BE2C (cell line): ENCODE data around the gene ZNRF4.

ENCODE experiments used
- DNase-seq: peaks from one replicate; pipeline ENCODE4 v3.0.0-alpha.2; 2020
- H3K27me3 ChIP-seq: fragments of 250-450 bp; sonication (Bioruptor Pico); 2 replicates; pipeline ENCODE4 v1.5.1; 2020; ENCODE audit warnings: mild to moderate bottlenecking
- H3K36me3 ChIP-seq: fragments of 250-450 bp; sonication (Bioruptor Pico); 2 replicates; pipeline ENCODE4 v1.5.1; 2020; ENCODE audit warnings: mild to moderate bottlenecking
- H3K4me1 ChIP-seq: fragments of 250-450 bp; sonication (Bioruptor Pico); 2 replicates; pipeline ENCODE4 v1.5.1; 2020
- H3K4me3 ChIP-seq: 2 replicates; pipeline ENCODE4 v1.5.1; 2011; ENCODE audit warnings: low read depth, low read length
- H3K9me3 ChIP-seq: fragments of 250-450 bp; sonication (Bioruptor Pico); 2 replicates; pipeline ENCODE4 v1.5.1; 2020
- CTCF ChIP-seq: IDR thresholded peaks from 2 replicates; pipeline ENCODE4 v1.5.1; 2012; ENCODE audit warnings: mild to moderate bottlenecking, low read depth, low read length

Gene ZNRF4

GRCh38 chr19:5454743-5455142 lies 474 bp upstream of the ZNRF4 start:
- no peaks in the 10 kb centered on the region for H3K4me1 ChIP-seq
- H3K36me3 ChIP-seq = no peaks in the 10 kb centered on the region
- H3K27me3 ChIP-seq = no peaks in the 10 kb centered on the region
- no peak for DNase-seq
- no peaks in the 10 kb centered on the region for H3K9me3 ChIP-seq
- H3K4me3 ChIP-seq = no peak overlapping the region
- no peak for TF ChIP-seq CTCF

DNA sequence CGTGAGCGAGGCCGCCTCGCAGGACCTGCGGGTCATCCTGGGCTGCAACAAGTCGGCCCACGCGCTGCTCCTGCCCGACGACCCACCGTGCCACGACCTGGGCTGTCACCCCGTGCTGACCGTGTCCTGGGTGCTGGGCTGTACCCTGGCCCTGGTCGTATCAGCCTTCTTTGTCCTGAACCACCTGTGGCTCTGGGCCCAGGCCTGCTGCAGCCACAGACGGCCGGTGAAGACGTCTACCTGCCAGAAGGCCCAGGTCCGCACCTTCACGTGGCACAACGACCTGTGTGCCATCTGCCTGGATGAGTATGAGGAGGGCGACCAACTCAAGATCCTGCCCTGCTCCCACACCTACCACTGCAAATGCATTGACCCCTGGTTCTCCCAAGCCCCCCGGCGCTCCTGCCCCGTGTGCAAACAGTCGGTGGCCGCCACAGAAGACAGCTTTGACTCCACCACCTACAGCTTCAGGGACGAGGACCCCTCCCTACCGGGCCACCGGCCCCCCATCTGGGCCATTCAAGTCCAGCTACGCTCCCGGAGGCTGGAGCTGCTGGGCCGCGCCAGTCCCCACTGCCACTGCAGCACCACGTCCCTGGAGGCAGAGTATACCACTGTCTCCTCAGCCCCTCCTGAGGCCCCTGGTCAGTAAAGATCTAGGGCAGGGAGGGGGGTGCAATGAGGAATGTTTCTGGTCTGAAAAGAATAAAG lies 1.1 kb downstream of the ZNRF4 start:
- TF ChIP-seq CTCF = no peak
- no peaks in the 10 kb centered on the region for H3K4me1 ChIP-seq
- no peaks in the 10 kb centered on the region for H3K27me3 ChIP-seq
- DNase-seq = no peak
- no peaks in the 10 kb centered on the region for H3K9me3 ChIP-seq
- H3K36me3 ChIP-seq = no peaks in the 10 kb centered on the region
- H3K4me3 ChIP-seq = no peak overlapping the region

- no peak for TF ChIP-seq CTCF
- H3K27me3 ChIP-seq = no peaks in the 10 kb centered on the region
- H3K9me3 ChIP-seq = no peaks in the 10 kb centered on the region
- H3K4me1 ChIP-seq = no peaks in the 10 kb centered on the region
- no peaks in the 10 kb centered on the region for H3K36me3 ChIP-seq
- H3K4me3 ChIP-seq = no peak overlapping the region
- DNase-seq = no peak
Observed at GRCh38 chr19:5456841-5457200, 1.6 kb downstream of the ZNRF4 start.

GRCh38 chr19:5457709-5458108 lies 2.5 kb downstream of the ZNRF4 start:
- no peaks in the 10 kb centered on the region for H3K27me3 ChIP-seq
- TF ChIP-seq CTCF = no peak
- no peaks in the 10 kb centered on the region for H3K36me3 ChIP-seq
- no peaks in the 10 kb centered on the region for H3K9me3 ChIP-seq
- no peaks in the 10 kb centered on the region for H3K4me1 ChIP-seq
- DNase-seq = no peak
- no peak overlapping the region for H3K4me3 ChIP-seq

- Histone ChIP-seq H3K4me3 (no peak overlapping the region), H3K36me3 (no peaks in the 10 kb centered on the region), H3K27me3 (no peaks in the 10 kb centered on the region), H3K9me3 (no peaks in the 10 kb centered on the region), H3K4me1 (no peaks in the 10 kb centered on the region)
- TF ChIP-seq CTCF = no peak
- no peak for DNase-seq
Observed at GRCh38 chr19:5458420-5458819, 3.2 kb downstream of the ZNRF4 start.

- DNase-seq = no peak
- Histone ChIP-seq H3K4me1 (no peaks in the 10 kb centered on the region), H3K9me3 (no peaks in the 10 kb centered on the region), H3K4me3 (no peak overlapping the region), H3K27me3 (no peaks in the 10 kb centered on the region), H3K36me3 (no peaks in the 10 kb centered on the region)
- TF ChIP-seq CTCF = no peak
Observed at GRCh38 chr19:5459360-5459759, 4.1 kb downstream of the ZNRF4 start.
